ENCODE measurements around the gene INTU.
A peak's percentile ranks its signal among the peaks of the same experiment; 100 is the strongest.
"Not testable (repeated sequence)": the region's sequence is repeated elsewhere in the genome, so short reads cannot be mapped to it uniquely, and the experiment has no call there.

Gene INTU

GRCh38 chr4:127632420-127633403 lies at the start of gene INTU:
TSS of gene INTU (plus strand) at chr4:127632957. CDS start at chr4:127633035, 78 bp downstream.
- peak; percentile 88 for DNase-seq (ENCODE audit: low read depth, low spot score)
- TF ChIP-seq CTCF (IDR thresholded peaks at IDR 0.05; ENCODE audit: insufficient read depth, low read length, missing control alignments): no peak
- POLR2A ChIA-PET: interaction anchor here (0.7 kb wide), 1 partner anchor 1785 kb away, joined by 4 read pairs; no protein-coding TSS in a partner anchor
- CTCF ChIA-PET: interaction anchor here (1.1 to 2.2 kb wide), 3 partner anchors 9 to 100 kb away, joined by 3 to 14 read pairs (median 9); no protein-coding TSS in a partner anchor
- peak within 1 kb of the TSS; percentile 77 for H3K4me3 ChIP-seq (ENCODE audit: low read depth, low read length)

GRCh38 chr4:127586496-127586895 lies 46.3 kb upstream of the INTU start:
- CTCF ChIA-PET: interaction anchor here (1.4 to 1.7 kb wide), 6 partner anchors 9 to 147 kb away, joined by 3 to 8 read pairs (median 7); no protein-coding TSS in a partner anchor
- H3K4me3 ChIP-seq (ENCODE audit: low read depth, low read length); DNase-seq (ENCODE audit: low read depth, low spot score); POLR2A ChIA-PET: not testable (repeated sequence)

GRCh38 chr4:127586922-127587571 lies 45.7 kb upstream of the INTU start:
- POLR2A ChIA-PET: no interaction called here
- CTCF ChIA-PET: interaction anchor here (0.8 to 1.7 kb wide), 7 partner anchors 9 to 146 kb away, joined by 3 to 8 read pairs (median 7); no protein-coding TSS in a partner anchor
- TF ChIP-seq CTCF (IDR thresholded peaks at IDR 0.05; ENCODE audit: insufficient read depth, low read length, missing control alignments): peak; percentile 59
- no peak overlapping the region for H3K4me3 ChIP-seq (ENCODE audit: low read depth, low read length)
- DNase-seq (ENCODE audit: low read depth, low spot score): no peak

GRCh38 chr4:127589153-127589552 lies 43.6 kb upstream of the INTU start:
- DNase-seq (ENCODE audit: low read depth, low spot score); CTCF ChIA-PET; H3K4me3 ChIP-seq (ENCODE audit: low read depth, low read length); POLR2A ChIA-PET: not testable (repeated sequence)

GRCh38 chr4:127598656-127599055 lies 34.1 kb upstream of the INTU start:
- POLR2A ChIA-PET: interaction anchor here (0.7 kb wide), 1 partner anchor 259 kb away, joined by 4 read pairs; no protein-coding TSS in a partner anchor
- CTCF ChIA-PET: interaction anchor here (1.5 to 4.9 kb wide), 3 partner anchors 8 to 134 kb away, joined by 7 to 46 read pairs (median 8); no protein-coding TSS in a partner anchor
- no peak for TF ChIP-seq CTCF (IDR thresholded peaks at IDR 0.05; ENCODE audit: insufficient read depth, low read length, missing control alignments)
- no peak for DNase-seq (ENCODE audit: low read depth, low spot score)
- no peak overlapping the region for H3K4me3 ChIP-seq (ENCODE audit: low read depth, low read length)

GRCh38 chr4:127601029-127601428 lies 31.7 kb upstream of the INTU start:
- ChIA-PET POLR2A (no interaction called here), CTCF (interaction anchor here (1.1 to 8.6 kb wide), 3 partner anchors 15 to 128 kb away, joined by 3 to 485 read pairs (median 3); partner anchors contain the start of gene SLC25A31)
- no peak for DNase-seq (ENCODE audit: low read depth, low spot score)
- no peak overlapping the region for H3K4me3 ChIP-seq (ENCODE audit: low read depth, low read length)
- TF ChIP-seq CTCF (IDR thresholded peaks at IDR 0.05; ENCODE audit: insufficient read depth, low read length, missing control alignments): peak; percentile 6

All from AG04449 (cell line).